Measurements from ENCODE around the gene TMEM168.

DNA sequence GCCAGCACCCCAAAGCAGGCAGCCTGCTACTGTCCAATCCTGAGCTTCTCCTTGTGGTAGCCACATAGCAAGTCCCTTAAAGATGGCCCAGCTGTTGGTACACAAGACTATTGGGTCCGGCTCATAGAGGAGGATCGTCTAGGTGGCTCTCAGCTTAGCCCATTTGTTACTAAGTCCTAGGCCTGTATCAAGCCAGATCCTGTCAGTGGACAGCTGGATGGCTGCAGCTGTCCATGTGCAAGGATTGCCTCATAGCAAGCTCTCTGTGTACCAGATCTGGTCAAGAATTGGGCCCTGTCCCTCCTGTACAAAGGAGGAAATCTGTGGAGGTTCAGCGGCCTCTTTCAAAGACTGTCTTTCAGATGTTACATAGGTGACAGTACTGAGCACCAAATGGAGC, 12.2 kb upstream of the TMEM168 start:
- TF ChIP-seq, protein P1, sequence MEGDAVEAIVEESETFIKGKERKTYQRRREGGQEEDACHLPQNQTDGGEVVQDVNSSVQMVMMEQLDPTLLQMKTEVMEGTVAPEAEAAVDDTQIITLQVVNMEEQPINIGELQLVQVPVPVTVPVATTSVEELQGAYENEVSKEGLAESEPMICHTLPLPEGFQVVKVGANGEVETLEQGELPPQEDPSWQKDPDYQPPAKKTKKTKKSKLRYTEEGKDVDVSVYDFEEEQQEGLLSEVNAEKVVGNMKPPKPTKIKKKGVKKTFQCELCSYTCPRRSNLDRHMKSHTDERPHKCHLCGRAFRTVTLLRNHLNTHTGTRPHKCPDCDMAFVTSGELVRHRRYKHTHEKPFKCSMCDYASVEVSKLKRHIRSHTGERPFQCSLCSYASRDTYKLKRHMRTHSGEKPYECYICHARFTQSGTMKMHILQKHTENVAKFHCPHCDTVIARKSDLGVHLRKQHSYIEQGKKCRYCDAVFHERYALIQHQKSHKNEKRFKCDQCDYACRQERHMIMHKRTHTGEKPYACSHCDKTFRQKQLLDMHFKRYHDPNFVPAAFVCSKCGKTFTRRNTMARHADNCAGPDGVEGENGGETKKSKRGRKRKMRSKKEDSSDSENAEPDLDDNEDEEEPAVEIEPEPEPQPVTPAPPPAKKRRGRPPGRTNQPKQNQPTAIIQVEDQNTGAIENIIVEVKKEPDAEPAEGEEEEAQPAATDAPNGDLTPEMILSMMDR (IDR thresholded peaks at IDR 0.05): no peak
- TF ChIP-seq EZH2 (IDR thresholded peaks at IDR 0.05) (no peak), EZH2phosphoT487 (IDR thresholded peaks at IDR 0.05) (no peak)
